ENCODE data around the gene SIM2.

DNA sequence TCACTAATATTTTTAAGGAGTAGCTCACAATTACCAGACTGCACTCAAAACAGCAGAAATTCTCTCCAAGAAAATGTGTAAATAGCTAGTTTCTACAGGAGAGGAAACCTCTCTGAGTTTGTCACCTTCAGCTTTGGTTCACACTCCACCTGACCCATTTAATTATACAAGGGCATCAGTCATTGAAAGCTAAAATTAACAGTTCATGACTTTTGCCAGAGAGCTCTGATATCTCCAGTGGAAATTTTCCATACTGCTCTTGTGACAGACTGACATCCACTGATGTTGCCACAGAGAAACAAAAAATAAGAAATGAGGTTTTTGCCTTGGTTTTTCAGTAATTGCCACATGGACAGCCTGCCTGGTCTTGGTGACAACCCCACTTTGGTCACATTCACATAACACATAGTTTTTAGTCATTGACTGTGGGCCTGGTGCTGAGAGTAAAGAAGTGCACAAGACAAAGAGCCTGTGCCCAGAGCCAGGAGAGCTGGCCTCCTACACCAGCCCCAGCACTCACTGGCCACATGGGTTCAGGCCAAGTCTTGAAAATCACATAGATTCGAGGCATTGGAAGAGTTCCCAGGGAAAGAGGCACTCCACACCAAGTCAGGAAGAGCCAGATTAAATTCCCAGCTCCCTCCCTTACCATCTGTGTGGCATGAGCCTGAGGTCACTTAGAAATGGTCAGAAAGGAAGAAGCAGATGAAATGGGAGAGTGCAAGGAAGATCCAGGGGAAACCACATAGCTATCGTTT is 13.8 kb upstream of the SIM2 start:
- TF ChIP-seq, protein P1, sequence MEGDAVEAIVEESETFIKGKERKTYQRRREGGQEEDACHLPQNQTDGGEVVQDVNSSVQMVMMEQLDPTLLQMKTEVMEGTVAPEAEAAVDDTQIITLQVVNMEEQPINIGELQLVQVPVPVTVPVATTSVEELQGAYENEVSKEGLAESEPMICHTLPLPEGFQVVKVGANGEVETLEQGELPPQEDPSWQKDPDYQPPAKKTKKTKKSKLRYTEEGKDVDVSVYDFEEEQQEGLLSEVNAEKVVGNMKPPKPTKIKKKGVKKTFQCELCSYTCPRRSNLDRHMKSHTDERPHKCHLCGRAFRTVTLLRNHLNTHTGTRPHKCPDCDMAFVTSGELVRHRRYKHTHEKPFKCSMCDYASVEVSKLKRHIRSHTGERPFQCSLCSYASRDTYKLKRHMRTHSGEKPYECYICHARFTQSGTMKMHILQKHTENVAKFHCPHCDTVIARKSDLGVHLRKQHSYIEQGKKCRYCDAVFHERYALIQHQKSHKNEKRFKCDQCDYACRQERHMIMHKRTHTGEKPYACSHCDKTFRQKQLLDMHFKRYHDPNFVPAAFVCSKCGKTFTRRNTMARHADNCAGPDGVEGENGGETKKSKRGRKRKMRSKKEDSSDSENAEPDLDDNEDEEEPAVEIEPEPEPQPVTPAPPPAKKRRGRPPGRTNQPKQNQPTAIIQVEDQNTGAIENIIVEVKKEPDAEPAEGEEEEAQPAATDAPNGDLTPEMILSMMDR (IDR thresholded peaks at IDR 0.05): no peak
- no peak for TF ChIP-seq POLR2A (IDR thresholded peaks at IDR 0.05)

All from testis (tissue), 2 donors.